AG04450 (cell line): Measurements from ENCODE around the gene CA5A. TPM values are rescaled to one million over a fixed set of nuclear protein-coding genes. Genes with fewer than 3 reads are reported as not detected.

Experiments used
- CTCF ChIA-PET: fragments of 300-600, 350-600 bp; formaldehyde crosslinking; extraction: SDS; loops from one replicate; lab custom pipeline; 2022; ENCODE audit warnings: antibody characterized with exemption, inconsistent platforms; lab: Charles Lee
- POLR2A ChIA-PET: fragments of 350-600 bp; formaldehyde crosslinking; extraction: SDS; loops from one replicate; lab custom pipeline; 2021; ENCODE audit warnings: antibody characterized with exemption, inconsistent platforms; lab: Yijun Ruan, JAX
- DNase-seq: peaks from one replicate; pipeline ENCODE4 v3.0.0-alpha.2; 2011; ENCODE audit warnings: low read depth, low spot score
- H3K27ac ChIP-seq: one replicate; pipeline ENCODE4 v1.5.1; 2012; ENCODE audit warnings: low read depth, low read length, control low read depth
- H3K27me3 ChIP-seq: one replicate; pipeline ENCODE4 v1.6.0; 2012; ENCODE audit warnings: low read length; ENCODE audit not compliant: control insufficient read depth, insufficient read depth
- H3K4me3 ChIP-seq: 2 replicates; pipeline ENCODE4 v1.5.1; 2011; ENCODE audit warnings: mild to moderate bottlenecking, low read depth, low read length, control low read depth
- H3K9me3 ChIP-seq: 2 replicates; pipeline ENCODE4 v1.5.1; 2012; ENCODE audit warnings: low read length; ENCODE audit not compliant: control insufficient read depth, insufficient read depth
- polyA plus RNA-seq: library from polyadenylated mRNA; depleted of rRNA; stranded (reverse); fragments of >200 nt; gene quantifications from 2 replicates; pipeline ENCODE4 v1.2.3, GENCODE V29; 2011
- TF ChIP-seq, protein P1 (sequence below): IDR thresholded peaks from 2 replicates; pipeline ENCODE4 v1.5.1; 2011; ENCODE audit warnings: low read depth, low read length, control low read depth, inconsistent platforms

Gene CA5A
- polyA plus RNA-seq, 1 experiment, result not detected

DNA sequence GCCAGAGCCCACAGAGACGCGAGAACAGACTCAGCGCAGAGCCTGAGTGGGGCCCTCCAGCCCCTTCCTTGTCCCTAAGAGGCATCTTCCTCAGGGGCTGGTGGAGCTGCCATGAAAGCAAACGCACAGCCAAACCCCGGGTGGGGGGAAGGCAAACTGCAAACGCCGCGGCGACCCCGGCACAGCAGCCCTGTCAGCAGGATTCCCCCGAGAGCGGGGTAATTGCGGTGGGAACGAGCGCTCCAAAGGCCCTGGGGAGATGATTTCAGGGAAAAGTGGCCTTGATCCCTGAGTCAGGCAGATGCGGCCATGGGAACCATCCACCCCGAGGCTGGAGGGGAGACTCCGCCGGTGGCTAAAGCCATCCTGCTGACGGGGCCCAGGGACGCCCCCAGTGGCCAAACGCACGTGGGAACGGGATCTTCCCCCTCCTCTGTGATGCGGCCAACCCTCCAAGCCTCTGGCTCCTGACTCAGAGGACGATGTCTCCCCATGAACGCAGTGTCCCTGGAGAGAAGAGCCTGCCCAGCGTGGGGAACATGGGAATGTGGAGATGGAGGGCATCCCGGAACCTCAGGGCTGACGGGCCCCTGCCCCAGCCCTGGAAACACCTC is 92.1 kb downstream of the CA5A start:
- ChIA-PET POLR2A (no interaction called here), CTCF (no interaction called here)
- H3K4me3 ChIP-seq, result no peak overlapping the region
- DNase-seq, result no peak
- TF ChIP-seq, protein P1, sequence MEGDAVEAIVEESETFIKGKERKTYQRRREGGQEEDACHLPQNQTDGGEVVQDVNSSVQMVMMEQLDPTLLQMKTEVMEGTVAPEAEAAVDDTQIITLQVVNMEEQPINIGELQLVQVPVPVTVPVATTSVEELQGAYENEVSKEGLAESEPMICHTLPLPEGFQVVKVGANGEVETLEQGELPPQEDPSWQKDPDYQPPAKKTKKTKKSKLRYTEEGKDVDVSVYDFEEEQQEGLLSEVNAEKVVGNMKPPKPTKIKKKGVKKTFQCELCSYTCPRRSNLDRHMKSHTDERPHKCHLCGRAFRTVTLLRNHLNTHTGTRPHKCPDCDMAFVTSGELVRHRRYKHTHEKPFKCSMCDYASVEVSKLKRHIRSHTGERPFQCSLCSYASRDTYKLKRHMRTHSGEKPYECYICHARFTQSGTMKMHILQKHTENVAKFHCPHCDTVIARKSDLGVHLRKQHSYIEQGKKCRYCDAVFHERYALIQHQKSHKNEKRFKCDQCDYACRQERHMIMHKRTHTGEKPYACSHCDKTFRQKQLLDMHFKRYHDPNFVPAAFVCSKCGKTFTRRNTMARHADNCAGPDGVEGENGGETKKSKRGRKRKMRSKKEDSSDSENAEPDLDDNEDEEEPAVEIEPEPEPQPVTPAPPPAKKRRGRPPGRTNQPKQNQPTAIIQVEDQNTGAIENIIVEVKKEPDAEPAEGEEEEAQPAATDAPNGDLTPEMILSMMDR, result no peak; the same call in 1 of the 2 replicates
- H3K27me3 ChIP-seq, result no peaks in the 10 kb centered on the region
- H3K9me3 ChIP-seq, result no peaks in the 10 kb centered on the region
- H3K27ac ChIP-seq, result no peak overlapping the region

DNA sequence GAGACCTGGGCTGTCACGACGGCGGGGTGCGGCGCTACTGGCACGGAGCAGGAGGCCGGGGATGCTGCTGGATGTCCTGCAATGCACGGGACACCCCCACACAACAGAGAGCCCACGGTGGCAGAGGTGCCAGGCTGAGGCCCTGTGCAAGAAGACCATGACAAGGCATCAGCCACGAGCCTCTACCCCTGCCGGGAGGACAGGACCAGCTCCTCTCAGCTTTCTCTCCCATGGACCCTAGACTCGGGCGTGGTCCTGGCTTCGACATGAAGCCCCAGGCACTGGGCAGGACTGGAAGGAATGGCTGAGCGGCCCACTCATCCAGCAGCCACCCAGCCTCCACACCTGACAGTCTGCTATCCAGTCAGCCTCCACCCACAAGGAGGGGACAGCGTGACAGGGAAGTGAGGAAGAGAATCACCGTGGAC is 92.6 kb downstream of the CA5A start:
- no peak for DNase-seq
- H3K27me3 ChIP-seq, result no peaks in the 10 kb centered on the region
- CTCF ChIA-PET, result no interaction called here
- POLR2A ChIA-PET, result no interaction called here
- no peak overlapping the region for H3K27ac ChIP-seq
- H3K9me3 ChIP-seq, result no peaks in the 10 kb centered on the region; the same call in 1 of the 2 replicates
- TF ChIP-seq, protein P1, result no peak
- no peak overlapping the region for H3K4me3 ChIP-seq

GRCh38 chr16:87842209-87842869 is 94.0 kb downstream of the CA5A start:
- POLR2A ChIA-PET, result interaction anchor here (1.1 kb wide), 1 partner anchor 63 kb away, joined by 3 read pairs; no protein-coding TSS in a partner anchor
- Histone ChIP-seq H3K27me3 (no peaks in the 10 kb centered on the region), H3K9me3 (no peaks in the 10 kb centered on the region; the same call in 1 of the 2 replicates), H3K4me3 (no peak overlapping the region), H3K27ac (no peak overlapping the region)
- no peak for DNase-seq
- CTCF ChIA-PET, result no interaction called here
- TF ChIP-seq, protein P1, result no peak

DNA sequence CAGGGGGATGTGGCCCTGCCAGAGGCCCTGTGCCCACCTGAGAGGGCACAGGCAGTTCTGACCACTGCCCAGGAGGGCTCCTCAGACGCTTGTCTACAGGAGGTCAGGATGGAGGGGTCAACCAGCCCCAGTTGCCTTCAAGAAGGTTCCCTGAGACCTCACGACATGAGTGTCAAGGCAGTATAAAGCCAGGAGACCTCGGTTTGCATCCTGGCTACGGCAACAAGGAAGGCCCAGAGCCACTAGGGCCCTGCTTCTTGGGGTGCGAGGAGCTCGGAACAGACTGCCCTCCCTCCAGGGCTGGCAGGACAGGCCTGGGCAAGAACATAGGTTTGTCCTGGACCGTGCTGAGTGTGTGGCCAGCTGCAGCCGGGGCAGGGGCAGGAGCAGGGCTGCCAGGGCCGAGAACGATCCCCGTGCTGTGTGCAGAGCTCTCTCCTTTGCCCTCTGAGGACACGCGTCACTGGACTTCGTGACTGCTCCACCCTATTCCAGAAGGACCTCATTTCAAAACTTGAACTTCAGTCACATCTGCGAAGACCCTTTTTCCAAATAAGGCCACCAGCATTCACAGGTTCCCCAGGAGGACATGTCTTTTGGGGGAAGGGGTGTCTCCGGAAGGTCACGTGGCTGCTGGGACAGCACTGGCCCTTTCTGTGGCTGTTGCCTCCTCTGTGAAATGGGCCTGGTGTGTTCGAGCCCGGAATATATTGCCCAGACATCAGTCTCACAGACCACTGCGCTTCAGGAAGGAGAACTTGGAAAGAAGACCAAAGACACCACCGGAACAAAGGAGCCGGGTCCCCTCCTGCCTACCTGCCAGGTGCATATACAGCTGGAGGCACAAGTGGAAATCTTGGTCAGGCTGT is 94.8 kb downstream of the CA5A start:
- H3K4me3 ChIP-seq, result no peak overlapping the region
- no peak for DNase-seq
- no peaks in the 10 kb centered on the region for H3K27me3 ChIP-seq
- TF ChIP-seq, protein P1, result no peak
- no peaks in the 10 kb centered on the region; the same call in 1 of the 2 replicates for H3K9me3 ChIP-seq
- ChIA-PET POLR2A (interaction anchor here (1.1 kb wide), 1 partner anchor 62 kb away, joined by 3 read pairs; no protein-coding TSS in a partner anchor), CTCF (interaction anchor here (6.2 kb wide), 1 partner anchor 8 kb away, joined by 41 read pairs; no protein-coding TSS in a partner anchor)
- H3K27ac ChIP-seq, result no peak overlapping the region
